Karpas-422 (cell line): ENCODE measurements around the gene MICAL2. TPM values are rescaled to one million over a fixed set of nuclear protein-coding genes. Genes with fewer than 3 reads are reported as not detected.

Experiments
- DNase-seq: peaks from one replicate; pipeline ENCODE4 v3.0.0-alpha.2; 2015
- H2AFZ ChIP-seq: fragments of 200-600 bp; sonication (generic); 2 replicates; pipeline ENCODE4 v1.6.1; 2014; ENCODE audit warnings: antibody characterized with exemption, low read length, mixed read lengths
- H3K27ac ChIP-seq: fragments of 200-600 bp; sonication (generic); 2 replicates; pipeline ENCODE4 v1.5.1; 2014; ENCODE audit warnings: mild to moderate bottlenecking, low read length, moderate library complexity
- H3K27me3 ChIP-seq: fragments of 200-600 bp; sonication (generic); 2 replicates; pipeline ENCODE4 v1.6.1; 2014; ENCODE audit warnings: low read length, mixed read lengths
- H3K36me3 ChIP-seq: fragments of 200-600 bp; sonication (generic); 2 replicates; pipeline ENCODE4 v1.6.1; 2014; ENCODE audit warnings: low read length, mixed read lengths; ENCODE audit not compliant: insufficient read depth
- H3K4me1 ChIP-seq: fragments of 200-600 bp; sonication (generic); 2 replicates; pipeline ENCODE4 v1.6.1; 2014; ENCODE audit warnings: mild to moderate bottlenecking, low read length, mixed read lengths
- H3K4me2 ChIP-seq: fragments of 200-600 bp; sonication (generic); 2 replicates; pipeline ENCODE4 v1.6.1; 2014; ENCODE audit warnings: low read length, low read depth, mild to moderate bottlenecking; ENCODE audit not compliant: poor library complexity, severe bottlenecking
- H3K4me3 ChIP-seq: fragments of 200-600 bp; sonication (generic); 2 replicates; pipeline ENCODE4 v1.5.1; 2014; ENCODE audit warnings: mild to moderate bottlenecking, antibody characterized with exemption, low read length, mixed read lengths
- H3K79me2 ChIP-seq: fragments of 200-600 bp; sonication (generic); 2 replicates; pipeline ENCODE4 v1.6.1; 2014; ENCODE audit warnings: mild to moderate bottlenecking, low read length, mixed read lengths
- H3K9ac ChIP-seq: fragments of 200-600 bp; sonication (generic); 2 replicates; pipeline ENCODE4 v1.6.0; 2014; ENCODE audit warnings: low read length
- H3K9me2 ChIP-seq: fragments of 200-600 bp; sonication (generic), shearing (Covaris generic); replicated peaks from 2 replicates; pipeline ENCODE4 v1.6.0; 2014; ENCODE audit warnings: mild to moderate bottlenecking, low read length, moderate library complexity; ENCODE audit not compliant: insufficient read depth
- H3K9me3 ChIP-seq: fragments of 300-700, 200-600 bp; sonication (generic); 2 replicates; pipeline ENCODE4 v1.6.1; 2014; ENCODE audit warnings: low read length, mixed read lengths
- H4K20me1 ChIP-seq: fragments of 200-600 bp; sonication (generic); 2 replicates; pipeline ENCODE4 v1.6.1; 2014; ENCODE audit warnings: mild to moderate bottlenecking, antibody characterized with exemption, low read length, low read depth; ENCODE audit not compliant: insufficient read depth
- total RNA-seq: library from RNA; depleted of rRNA; stranded (reverse); fragments of >200 nt; shearing (Covaris generic); gene quantifications from 2 replicates; pipeline ENCODE4 v1.2.3, GENCODE V29; 2014; ENCODE audit warnings: low replicate concordance

The MICAL2 gene
- total RNA-seq, 1 experiment from 2014 or later: 0.93 TPM

GRCh38 chr11:12152321-12152720 is 41.9 kb downstream of the MICAL2 start:
- Histone ChIP-seq H4K20me1 (no peaks in the 10 kb centered on the region), H3K9me2 (no peaks in the 10 kb centered on the region), H3K79me2 (no peaks in the 10 kb centered on the region)

GRCh38 chr11:12154871-12155668 is 44.7 kb downstream of the MICAL2 start:
- Histone ChIP-seq H4K20me1 (no peaks in the 10 kb centered on the region), H3K4me1 (no peaks in the 10 kb centered on the region), H3K36me3 (no peaks in the 10 kb centered on the region), H3K27me3 (no peaks in the 10 kb centered on the region), H3K9me3 (no peaks in the 10 kb centered on the region), H2AFZ (no peak overlapping the region), H3K9me2 (no peaks in the 10 kb centered on the region), H3K4me2 (no peak overlapping the region), H3K27ac (no peak overlapping the region), H3K79me2 (no peaks in the 10 kb centered on the region), H3K9ac (no peak overlapping the region), H3K4me3 (no peak overlapping the region)
- DNase-seq: no peak

More at GRCh38 chr11:12152321-12152720, 41.9 kb downstream of the MICAL2 start:
- DNase-seq: no peak
- H3K9me3 ChIP-seq: no peaks in the 10 kb centered on the region
- H3K27ac ChIP-seq: no peak overlapping the region
- no peak overlapping the region for H3K4me3 ChIP-seq
- H3K4me1 ChIP-seq: no peaks in the 10 kb centered on the region
- no peak overlapping the region for H3K9ac ChIP-seq
- no peak overlapping the region for H2AFZ ChIP-seq
- H3K27me3 ChIP-seq: no peaks in the 10 kb centered on the region
- no peak overlapping the region for H3K4me2 ChIP-seq
- H3K36me3 ChIP-seq: no peaks in the 10 kb centered on the region

GRCh38 chr11:12155696-12156095 is 45.3 kb downstream of the MICAL2 start:
- H3K27ac ChIP-seq: no peak overlapping the region

GRCh38 chr11:12156301-12157140 is 46.1 kb downstream of the MICAL2 start:
- Histone ChIP-seq H3K4me2 (no peak overlapping the region), H3K79me2 (no peaks in the 10 kb centered on the region), H3K27ac (no peak overlapping the region), H3K9me2 (no peaks in the 10 kb centered on the region), H3K4me1 (no peaks in the 10 kb centered on the region), H2AFZ (no peak overlapping the region), H3K27me3 (no peaks in the 10 kb centered on the region), H4K20me1 (no peaks in the 10 kb centered on the region), H3K4me3 (no peak overlapping the region), H3K9ac (no peak overlapping the region), H3K9me3 (no peaks in the 10 kb centered on the region), H3K36me3 (no peaks in the 10 kb centered on the region)
- no peak for DNase-seq

More at GRCh38 chr11:12155696-12156095, 45.3 kb downstream of the MICAL2 start:
- Histone ChIP-seq H3K79me2 (no peaks in the 10 kb centered on the region), H3K9me3 (no peaks in the 10 kb centered on the region), H3K36me3 (no peaks in the 10 kb centered on the region), H3K4me3 (no peak overlapping the region), H4K20me1 (no peaks in the 10 kb centered on the region), H3K4me1 (no peaks in the 10 kb centered on the region), H3K27me3 (no peaks in the 10 kb centered on the region), H2AFZ (no peak overlapping the region), H3K4me2 (no peak overlapping the region), H3K9me2 (no peaks in the 10 kb centered on the region), H3K9ac (no peak overlapping the region)
- no peak for DNase-seq

- H3K79me2 ChIP-seq: no peaks in the 10 kb centered on the region
- H3K36me3 ChIP-seq: no peaks in the 10 kb centered on the region
- H4K20me1 ChIP-seq: no peaks in the 10 kb centered on the region
- DNase-seq: no peak
- no peak overlapping the region for H3K9ac ChIP-seq
- no peaks in the 10 kb centered on the region for H3K4me1 ChIP-seq
- no peaks in the 10 kb centered on the region for H3K27me3 ChIP-seq
- no peak overlapping the region for H3K4me3 ChIP-seq
- H3K4me2 ChIP-seq: no peak overlapping the region
- H3K9me2 ChIP-seq: no peaks in the 10 kb centered on the region
- H3K9me3 ChIP-seq: no peaks in the 10 kb centered on the region
- no peak overlapping the region for H3K27ac ChIP-seq
- H2AFZ ChIP-seq: no peak overlapping the region
Measured at GRCh38 chr11:12157241-12157661, 46.9 kb downstream of the MICAL2 start.

- Histone ChIP-seq H3K36me3 (no peaks in the 10 kb centered on the region), H3K9ac (no peak overlapping the region), H3K79me2 (no peaks in the 10 kb centered on the region), H3K9me3 (no peaks in the 10 kb centered on the region), H4K20me1 (no peaks in the 10 kb centered on the region), H2AFZ (no peak overlapping the region), H3K4me1 (no peaks in the 10 kb centered on the region), H3K4me3 (no peak overlapping the region), H3K27ac (no peak overlapping the region), H3K27me3 (no peaks in the 10 kb centered on the region), H3K4me2 (no peak overlapping the region), H3K9me2 (no peaks in the 10 kb centered on the region)
- no peak for DNase-seq
Measured at GRCh38 chr11:12158909-12159308, 48.5 kb downstream of the MICAL2 start.

- H3K79me2 ChIP-seq: no peaks in the 10 kb centered on the region
- H3K9me2 ChIP-seq: no peaks in the 10 kb centered on the region
- no peak for DNase-seq
- no peak overlapping the region for H3K9ac ChIP-seq
- no peaks in the 10 kb centered on the region for H3K27me3 ChIP-seq
- H3K4me1 ChIP-seq: no peaks in the 10 kb centered on the region
- H3K27ac ChIP-seq: no peak overlapping the region
- H3K36me3 ChIP-seq: no peaks in the 10 kb centered on the region
- no peaks in the 10 kb centered on the region for H3K9me3 ChIP-seq
- no peaks in the 10 kb centered on the region for H4K20me1 ChIP-seq
- no peak overlapping the region for H2AFZ ChIP-seq
- H3K4me2 ChIP-seq: no peak overlapping the region
- no peak overlapping the region for H3K4me3 ChIP-seq
Measured at GRCh38 chr11:12159351-12160099, 49.1 kb downstream of the MICAL2 start.

- no peak overlapping the region for H3K4me2 ChIP-seq
- no peak overlapping the region for H3K9ac ChIP-seq
- no peaks in the 10 kb centered on the region for H3K9me3 ChIP-seq
- H3K4me3 ChIP-seq: no peak overlapping the region
- H3K4me1 ChIP-seq: no peaks in the 10 kb centered on the region
- no peaks in the 10 kb centered on the region for H4K20me1 ChIP-seq
- no peaks in the 10 kb centered on the region for H3K36me3 ChIP-seq
- DNase-seq: no peak
- no peaks in the 10 kb centered on the region for H3K79me2 ChIP-seq
- H3K27me3 ChIP-seq: no peaks in the 10 kb centered on the region
- no peaks in the 10 kb centered on the region for H3K9me2 ChIP-seq
- no peak overlapping the region for H2AFZ ChIP-seq
- no peak overlapping the region for H3K27ac ChIP-seq
Measured at GRCh38 chr11:12160231-12160630, 49.8 kb downstream of the MICAL2 start.
